Esophagus (tissue), 2 donors: ENCODE data around the gene MAML2. TPM values are rescaled to one million over a fixed set of nuclear protein-coding genes. Genes with fewer than 3 reads are reported as not detected.
A peak's percentile ranks its signal among the peaks of the same experiment; 100 is the strongest.

Source experiments
- H3K27ac ChIP-seq, 2 donors: one replicate each; pipeline ENCODE4 v1.5.1; 2013; ENCODE audit warnings: low read depth in 2 of 2, mild to moderate bottlenecking in 2 of 2, inconsistent platforms in 1 of 2, low read length in 1 of 2, moderate library complexity in 1 of 2
- H3K27me3 ChIP-seq, 2 donors: one replicate each; pipeline ENCODE4 v1.6.1; 2013; ENCODE audit warnings: low read length in 2 of 2, control low read depth in 1 of 2, mild to moderate bottlenecking in 1 of 2; ENCODE audit not compliant: insufficient read depth in 2 of 2, control insufficient read depth in 1 of 2
- H3K36me3 ChIP-seq, 2 donors: one replicate each; pipeline ENCODE4 v1.6.1; 2013; ENCODE audit warnings: low read length in 1 of 2; ENCODE audit not compliant: control insufficient read depth in 2 of 2, insufficient read depth in 2 of 2
- H3K4me1 ChIP-seq, 2 donors: one replicate each; pipeline ENCODE4 v1.6.1; 2013; ENCODE audit warnings: low read length in 1 of 2; ENCODE audit not compliant: control insufficient read depth in 2 of 2, insufficient read depth in 2 of 2
- H3K4me3 ChIP-seq, 2 donors: one replicate each; pipeline ENCODE4 v1.5.1; 2013; ENCODE audit warnings: low read length in 2 of 2, mild to moderate bottlenecking in 2 of 2, low read depth in 1 of 2, moderate library complexity in 1 of 2
- H3K9me3 ChIP-seq, 2 donors: one replicate each; pipeline ENCODE4 v1.6.1; 2013; ENCODE audit warnings: mild to moderate bottlenecking in 2 of 2, low read depth in 1 of 2, low read length in 1 of 2, moderate library complexity in 1 of 2; ENCODE audit not compliant: control insufficient read depth in 2 of 2, insufficient read depth in 1 of 2
- WGBS, 2 donors: extraction: QIAGEN DNeasy Blood & Tissue Kit; methylation state at CpG; one replicate each; pipeline ENCODE4 v1.1.7; 2013; 5-methylcytosine and 5-hydroxymethylcytosine counted together
- polyA plus RNA-seq, 2 donors: library from polyadenylated mRNA; stranded (reverse); fragments of 200-250 nt; gene quantifications; one replicate each; pipeline ENCODE4 v1.2.3, GENCODE V29; 2013
- donor health status: healthy with polysubstance abuse.
- donor health status: Bipolar disorder and iron deficiency.

MAML2 gene
- 1 to 10 TPM; 1.9 to 2.0 TPM for polyA plus RNA-seq

- Histone ChIP-seq H3K36me3 (no peaks in the 10 kb centered on the region), H3K9me3 (no peaks in the 10 kb centered on the region), H3K4me3 (peak within 1 kb of the TSS; percentile 61 to 97), H3K27ac (peak within 1 kb of the TSS; percentile 76 to 89), H3K27me3 (no peaks in the 10 kb centered on the region), H3K4me1 (peaks cover 2 to 10% of the 10 kb centered on the region in 2 donors)
- WGBS, 2 donors, result 7% methylated on average over 29 to 31 of the region's 31 CpGs
These were observed at the start of gene MAML2 for GRCh38 chr11:96342961-96343711. MAML2 (minus strand) TSS chr11:96343195; CDS start chr11:96341895, 1,300 bp downstream.

- H3K9me3 ChIP-seq, result no peaks in the 10 kb centered on the region
- H3K4me3 ChIP-seq, result no peak overlapping the region
- WGBS, 2 donors, result 84 to 95% methylated on average over 3 of the region's 3 CpGs
- H3K36me3 ChIP-seq, result no peaks in the 10 kb centered on the region
- no peak overlapping the region for H3K27ac ChIP-seq
- H3K27me3 ChIP-seq, result no peaks in the 10 kb centered on the region
- no peaks in the 10 kb centered on the region for H3K4me1 ChIP-seq
These were observed 48.8 kb upstream of the MAML2 start for GRCh38 chr11:96391698-96392307.

GRCh38 chr11:96390488-96390792 lies 47.4 kb upstream of the MAML2 start:
- H3K4me3 ChIP-seq, result peak overlapping the region; percentile 67 to 77
- 31 to 39% methylated on average over 6 of the region's 6 CpGs for WGBS, 2 donors
- peak overlapping the region; percentile 94 to 97 for H3K27ac ChIP-seq

GRCh38 chr11:96389720-96390487 lies 46.9 kb upstream of the MAML2 start, which contains the start of the genes CCDC82 and JRKL:
CCDC82 (minus strand) TSS chr11:96389912; CDS start chr11:96384747, 5,165 bp downstream.
JRKL (plus strand) TSS chr11:96390013; CDS start chr11:96390650, 637 bp downstream.
- H3K36me3 ChIP-seq, result no peaks in the 10 kb centered on the region
- no peaks in the 10 kb centered on the region for H3K27me3 ChIP-seq
- 0 to 1% methylated on average over 53 of the region's 53 CpGs for WGBS, 2 donors
- H3K4me3 ChIP-seq, result peak within 1 kb of the TSS; percentile 67 to 77
- H3K9me3 ChIP-seq, result no peaks in the 10 kb centered on the region
- H3K4me1 ChIP-seq, result no peaks in the 10 kb centered on the region
- H3K27ac ChIP-seq, result peak within 1 kb of the TSS; percentile 94 to 97

More at GRCh38 chr11:96390488-96390792, 47.4 kb upstream of the MAML2 start:
- Histone ChIP-seq H3K27me3 (no peaks in the 10 kb centered on the region), H3K9me3 (no peaks in the 10 kb centered on the region), H3K36me3 (no peaks in the 10 kb centered on the region), H3K4me1 (no peaks in the 10 kb centered on the region)

- Histone ChIP-seq H3K9me3 (no peaks in the 10 kb centered on the region), H3K27me3 (no peaks in the 10 kb centered on the region), H3K4me1 (no peaks in the 10 kb centered on the region), H3K36me3 (no peaks in the 10 kb centered on the region), H3K27ac (peak overlapping the region; percentile 79 to 97), H3K4me3 (peak overlapping the region; percentile 67 to 77)
- WGBS, 2 donors, result 0% methylated on average over 30 of the region's 30 CpGs
These were observed 46.1 kb upstream of the MAML2 start for GRCh38 chr11:96388891-96389719.

- Histone ChIP-seq H3K27ac (no peak overlapping the region), H3K4me1 (no peaks in the 10 kb centered on the region), H3K27me3 (no peaks in the 10 kb centered on the region), H3K4me3 (no peak overlapping the region), H3K36me3 (no peaks in the 10 kb centered on the region), H3K9me3 (no peaks in the 10 kb centered on the region)
- 74 to 76% methylated on average over 2 of the region's 2 CpGs for WGBS, 2 donors
These were observed 42.2 kb upstream of the MAML2 start for GRCh38 chr11:96385187-96385586.

- WGBS, 2 donors, result 65 to 71% methylated on average over 3 of the region's 3 CpGs
- no peak overlapping the region for H3K4me3 ChIP-seq
- H3K27me3 ChIP-seq, result no peaks in the 10 kb centered on the region
- H3K9me3 ChIP-seq, result no peaks in the 10 kb centered on the region
- no peaks in the 10 kb centered on the region for H3K4me1 ChIP-seq
- no peaks in the 10 kb centered on the region for H3K36me3 ChIP-seq
- no peak overlapping the region for H3K27ac ChIP-seq
These were observed 41.2 kb upstream of the MAML2 start for GRCh38 chr11:96384156-96384555.

- WGBS, 2 donors, result 93 to 96% methylated on average over 1 of the region's 1 CpG
- no peaks in the 10 kb centered on the region for H3K9me3 ChIP-seq
- no peaks in the 10 kb centered on the region for H3K27me3 ChIP-seq
- H3K4me3 ChIP-seq, result no peak overlapping the region
- no peaks in the 10 kb centered on the region for H3K36me3 ChIP-seq
- no peaks in the 10 kb centered on the region for H3K4me1 ChIP-seq
- no peak overlapping the region for H3K27ac ChIP-seq
These were observed 33.8 kb upstream of the MAML2 start for GRCh38 chr11:96376796-96377195.

GRCh38 chr11:96373826-96374225 lies 30.8 kb upstream of the MAML2 start:
- no peak overlapping the region for H3K4me3 ChIP-seq
- H3K9me3 ChIP-seq, result no peaks in the 10 kb centered on the region
- no peaks in the 10 kb centered on the region for H3K27me3 ChIP-seq
- no peak overlapping the region for H3K27ac ChIP-seq
- 94 to 98% methylated on average over 4 of the region's 4 CpGs for whole genome bisulfite sequencing, 2 donors
- no peaks in the 10 kb centered on the region for H3K4me1 ChIP-seq
- H3K36me3 ChIP-seq, result no peaks in the 10 kb centered on the region
